Measurements from ENCODE around the gene ALG1.

ALG1 gene

DNA sequence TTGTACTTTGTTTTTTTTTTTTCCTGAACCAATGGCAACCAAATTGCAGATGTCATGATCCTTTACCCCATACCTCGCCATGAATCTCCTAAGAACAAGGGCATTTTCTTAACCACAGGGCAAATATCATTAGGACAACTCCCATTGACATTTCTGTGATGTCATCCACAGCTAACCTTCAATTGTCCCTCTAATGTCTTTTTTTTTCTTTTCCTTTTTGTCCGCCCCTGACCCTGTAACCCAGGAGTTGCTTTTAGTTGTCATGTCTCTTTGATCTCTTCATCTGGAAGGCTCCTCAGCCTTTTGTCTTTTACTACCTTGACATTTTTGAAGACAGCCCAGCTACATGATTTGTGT lies 37.5 kb upstream of the ALG1 start:
- ChIA-PET POLR2A (ENCODE audit: low non-redundant PET) (interaction anchor here (0.6 kb wide), 1 partner anchor 192 kb away, joined by 3 read pairs; no protein-coding TSS in a partner anchor), CTCF (interaction anchor here (0.6 to 1.2 kb wide), 3 partner anchors 9 to 39 kb away, joined by 3 to 6 read pairs (median 6); no protein-coding TSS in a partner anchor)
- H3K27ac ChIP-seq, result peak overlapping the region; percentile 71
- TF ChIP-seq, protein P1, sequence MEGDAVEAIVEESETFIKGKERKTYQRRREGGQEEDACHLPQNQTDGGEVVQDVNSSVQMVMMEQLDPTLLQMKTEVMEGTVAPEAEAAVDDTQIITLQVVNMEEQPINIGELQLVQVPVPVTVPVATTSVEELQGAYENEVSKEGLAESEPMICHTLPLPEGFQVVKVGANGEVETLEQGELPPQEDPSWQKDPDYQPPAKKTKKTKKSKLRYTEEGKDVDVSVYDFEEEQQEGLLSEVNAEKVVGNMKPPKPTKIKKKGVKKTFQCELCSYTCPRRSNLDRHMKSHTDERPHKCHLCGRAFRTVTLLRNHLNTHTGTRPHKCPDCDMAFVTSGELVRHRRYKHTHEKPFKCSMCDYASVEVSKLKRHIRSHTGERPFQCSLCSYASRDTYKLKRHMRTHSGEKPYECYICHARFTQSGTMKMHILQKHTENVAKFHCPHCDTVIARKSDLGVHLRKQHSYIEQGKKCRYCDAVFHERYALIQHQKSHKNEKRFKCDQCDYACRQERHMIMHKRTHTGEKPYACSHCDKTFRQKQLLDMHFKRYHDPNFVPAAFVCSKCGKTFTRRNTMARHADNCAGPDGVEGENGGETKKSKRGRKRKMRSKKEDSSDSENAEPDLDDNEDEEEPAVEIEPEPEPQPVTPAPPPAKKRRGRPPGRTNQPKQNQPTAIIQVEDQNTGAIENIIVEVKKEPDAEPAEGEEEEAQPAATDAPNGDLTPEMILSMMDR (conservative IDR thresholded peaks at IDR 0.05; ENCODE audit: low read depth), result no peak
- no peak for DNase-seq (ENCODE audit: low spot score)

GRCh38 chr16:5035909-5036227 lies 35.8 kb upstream of the ALG1 start:
- CTCF ChIA-PET, result no interaction called here

DNA sequence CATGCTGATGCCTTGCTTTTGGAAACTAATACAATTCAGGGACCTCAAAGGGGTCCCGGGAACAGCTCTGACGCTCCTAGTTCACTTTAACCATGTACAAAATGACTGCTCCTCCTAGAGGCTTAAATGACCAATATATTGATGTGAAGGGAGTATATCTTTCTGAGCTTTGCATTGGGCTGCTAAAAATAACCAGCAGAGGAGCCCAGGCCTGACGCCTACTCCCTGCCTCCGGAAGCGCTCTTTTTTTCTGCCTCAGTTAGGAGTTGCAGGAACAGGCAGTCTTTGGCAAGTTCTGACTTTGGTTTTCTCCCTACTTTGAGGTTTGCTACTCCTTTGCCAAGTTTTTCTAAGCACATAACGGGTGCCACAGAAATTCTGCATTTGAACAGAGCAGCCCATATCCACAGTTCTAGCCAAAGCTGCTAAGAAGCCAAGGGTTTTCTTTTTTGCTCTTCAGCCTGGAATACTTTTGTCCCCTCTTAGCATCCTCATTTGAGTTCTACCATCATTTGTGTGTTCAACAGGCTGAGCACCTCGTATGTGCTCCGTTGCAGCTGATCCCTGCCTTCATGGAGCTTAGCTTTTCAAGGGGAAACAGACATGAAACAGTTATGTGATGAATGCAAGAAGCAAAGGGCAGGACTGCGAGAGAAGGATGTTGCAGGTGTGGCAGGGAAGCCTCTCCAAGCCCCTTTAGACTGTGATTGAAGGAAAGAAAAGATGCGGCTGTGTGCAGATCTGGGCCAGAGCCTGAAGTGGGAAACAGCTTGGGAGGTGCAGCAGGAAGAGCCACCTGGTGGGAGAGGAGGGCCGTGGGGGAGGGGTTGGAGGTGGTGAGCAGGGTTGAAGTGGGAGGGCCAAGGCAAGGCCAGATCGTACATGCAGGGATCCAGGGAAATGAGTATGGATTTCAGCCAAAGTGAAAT lies 35.2 kb upstream of the ALG1 start:
- DNase-seq (ENCODE audit: low spot score), result no peak
- TF ChIP-seq, protein P1 (conservative IDR thresholded peaks at IDR 0.05; ENCODE audit: low read depth), result no peak
- ChIA-PET POLR2A (ENCODE audit: low non-redundant PET) (no interaction called here), CTCF (no interaction called here)
- peak overlapping the region; percentile 47 for H3K27ac ChIP-seq

More at GRCh38 chr16:5035909-5036227, 35.8 kb upstream of the ALG1 start:
- POLR2A ChIA-PET (ENCODE audit: low non-redundant PET), result no interaction called here
- TF ChIP-seq, protein P1 (conservative IDR thresholded peaks at IDR 0.05; ENCODE audit: low read depth), result no peak
- no peak for DNase-seq (ENCODE audit: low spot score)
- H3K27ac ChIP-seq, result no peak overlapping the region

DNA sequence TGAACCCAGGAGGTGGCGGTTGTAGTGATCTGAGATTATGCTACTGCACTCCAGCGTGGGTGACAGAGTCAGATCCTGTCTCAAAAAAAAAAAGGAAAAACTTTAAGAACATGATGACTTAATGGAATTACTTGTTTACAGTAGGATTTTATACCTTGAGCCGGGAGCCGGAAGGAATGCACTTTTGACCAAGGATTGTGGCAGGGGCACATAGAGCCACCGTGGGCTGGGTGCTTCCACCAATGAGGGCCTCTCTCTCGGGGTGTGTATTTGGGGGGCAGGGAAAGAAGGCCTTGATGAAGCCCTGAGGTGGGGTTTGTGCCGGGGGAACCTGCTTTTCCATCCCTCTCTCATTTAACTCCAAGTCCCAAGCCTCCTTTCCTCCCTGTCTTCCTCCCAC lies 31.2 kb upstream of the ALG1 start:
- TF ChIP-seq, protein P1 (conservative IDR thresholded peaks at IDR 0.05; ENCODE audit: low read depth), result no peak
- ChIA-PET POLR2A (ENCODE audit: low non-redundant PET) (no interaction called here), CTCF (no interaction called here)
- DNase-seq (ENCODE audit: low spot score), result no peak
- no peak overlapping the region for H3K27ac ChIP-seq

- CTCF ChIA-PET, result interaction anchor here (0.7 kb wide), 1 partner anchor 693 kb away, joined by 7 read pairs; no protein-coding TSS in a partner anchor
- DNase-seq (ENCODE audit: low spot score), result peak; percentile 54
- H3K27ac ChIP-seq, result no peak overlapping the region
- TF ChIP-seq, protein P1 (conservative IDR thresholded peaks at IDR 0.05; ENCODE audit: low read depth), result no peak
- POLR2A ChIA-PET (ENCODE audit: low non-redundant PET), result no interaction called here
Measured at GRCh38 chr16:5041600-5042133, 30.0 kb upstream of the ALG1 start.

- CTCF ChIA-PET, result interaction anchor here (0.6 kb wide), 1 partner anchor 9 kb away, joined by 3 read pairs; the partner anchor contains the start of gene NAGPA
Measured at GRCh38 chr16:5042574-5043171, 29.0 kb upstream of the ALG1 start.

More at GRCh38 chr16:5042574-5043171, 29.0 kb upstream of the ALG1 start:
- POLR2A ChIA-PET (ENCODE audit: low non-redundant PET), result no interaction called here
- TF ChIP-seq, protein P1 (conservative IDR thresholded peaks at IDR 0.05; ENCODE audit: low read depth), result no peak
- no peak overlapping the region for H3K27ac ChIP-seq
- DNase-seq (ENCODE audit: low spot score), result no peak
